GM12873 (cell line): ENCODE results near the gene GRAMD1A.

Source experiments
- TF ChIP-seq, protein P1 (sequence below): IDR thresholded peaks from 2 replicates; pipeline ENCODE4 v1.5.1; 2012; ENCODE audit warnings: low read depth, mild to moderate bottlenecking, moderate library complexity, low read length, control low read depth; ENCODE audit not compliant: insufficient read depth; ENCODE audit errors: missing control alignments

Gene GRAMD1A

DNA sequence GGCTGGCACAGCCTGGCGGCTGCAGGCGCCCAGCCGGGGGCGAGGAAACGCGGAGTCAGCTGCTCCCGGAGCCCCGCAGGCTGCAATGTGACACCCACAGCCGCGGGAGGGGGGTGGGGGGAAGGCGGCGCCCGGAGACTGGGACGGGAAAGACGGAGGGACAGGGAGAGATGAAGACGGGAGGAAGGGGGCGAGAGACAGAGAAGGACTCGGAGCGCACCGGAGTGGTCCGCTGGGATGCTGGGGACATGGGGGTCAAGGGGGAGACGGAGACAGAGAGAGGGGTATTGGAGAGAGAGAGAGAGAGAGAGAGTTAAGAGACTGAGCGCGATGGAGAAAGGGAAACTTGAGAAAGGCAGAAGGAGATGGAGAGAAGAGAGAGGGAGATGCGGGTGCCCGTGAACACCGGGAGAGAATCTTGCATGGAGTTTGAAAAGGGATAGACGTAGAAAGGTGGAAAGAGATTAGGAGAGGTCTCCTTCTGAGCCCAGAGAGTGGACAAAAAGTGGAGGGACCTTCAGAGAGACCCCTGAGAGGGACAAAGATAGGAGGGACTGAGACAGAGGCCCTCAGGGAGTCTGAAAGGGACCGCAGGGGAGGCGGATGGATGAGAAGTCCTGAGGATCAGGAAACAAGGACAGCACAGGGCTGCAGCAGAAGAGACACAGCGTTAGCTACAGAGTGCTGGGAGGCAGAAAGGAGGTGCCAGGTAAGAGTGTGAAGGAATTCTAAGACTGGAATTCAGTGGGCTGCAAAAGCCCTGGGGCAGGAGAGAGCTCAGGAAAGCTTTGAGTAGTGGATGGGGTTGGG, 31.2 kb downstream of the GRAMD1A start:
- TF ChIP-seq, protein P1, sequence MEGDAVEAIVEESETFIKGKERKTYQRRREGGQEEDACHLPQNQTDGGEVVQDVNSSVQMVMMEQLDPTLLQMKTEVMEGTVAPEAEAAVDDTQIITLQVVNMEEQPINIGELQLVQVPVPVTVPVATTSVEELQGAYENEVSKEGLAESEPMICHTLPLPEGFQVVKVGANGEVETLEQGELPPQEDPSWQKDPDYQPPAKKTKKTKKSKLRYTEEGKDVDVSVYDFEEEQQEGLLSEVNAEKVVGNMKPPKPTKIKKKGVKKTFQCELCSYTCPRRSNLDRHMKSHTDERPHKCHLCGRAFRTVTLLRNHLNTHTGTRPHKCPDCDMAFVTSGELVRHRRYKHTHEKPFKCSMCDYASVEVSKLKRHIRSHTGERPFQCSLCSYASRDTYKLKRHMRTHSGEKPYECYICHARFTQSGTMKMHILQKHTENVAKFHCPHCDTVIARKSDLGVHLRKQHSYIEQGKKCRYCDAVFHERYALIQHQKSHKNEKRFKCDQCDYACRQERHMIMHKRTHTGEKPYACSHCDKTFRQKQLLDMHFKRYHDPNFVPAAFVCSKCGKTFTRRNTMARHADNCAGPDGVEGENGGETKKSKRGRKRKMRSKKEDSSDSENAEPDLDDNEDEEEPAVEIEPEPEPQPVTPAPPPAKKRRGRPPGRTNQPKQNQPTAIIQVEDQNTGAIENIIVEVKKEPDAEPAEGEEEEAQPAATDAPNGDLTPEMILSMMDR, result no peak

DNA sequence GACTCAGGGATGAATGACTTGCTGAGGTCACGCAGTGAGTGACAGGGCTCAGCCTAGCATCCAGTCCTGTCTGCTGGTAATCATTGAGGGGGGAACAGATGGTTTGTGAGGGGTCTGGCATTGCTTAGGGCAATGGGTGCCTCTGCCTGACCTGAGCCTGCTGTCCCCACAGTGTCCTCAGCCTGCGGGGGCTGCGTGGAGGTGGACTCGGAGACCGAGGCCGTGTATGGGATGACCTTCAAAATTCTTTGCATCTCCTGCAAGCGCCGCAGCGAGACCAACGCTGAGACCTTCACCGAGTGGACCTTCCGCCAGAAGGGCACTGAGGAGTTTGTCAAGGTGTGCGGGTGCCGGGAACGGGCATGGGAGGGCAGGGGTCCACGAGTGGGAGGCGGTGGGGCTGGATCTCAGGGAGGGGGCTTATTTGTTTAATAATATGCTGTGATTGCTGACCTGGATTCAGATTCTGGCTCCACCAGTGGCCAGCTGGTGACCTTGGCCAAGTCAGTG, 32.3 kb downstream of the GRAMD1A start:
- TF ChIP-seq, protein P1, result no peak

DNA sequence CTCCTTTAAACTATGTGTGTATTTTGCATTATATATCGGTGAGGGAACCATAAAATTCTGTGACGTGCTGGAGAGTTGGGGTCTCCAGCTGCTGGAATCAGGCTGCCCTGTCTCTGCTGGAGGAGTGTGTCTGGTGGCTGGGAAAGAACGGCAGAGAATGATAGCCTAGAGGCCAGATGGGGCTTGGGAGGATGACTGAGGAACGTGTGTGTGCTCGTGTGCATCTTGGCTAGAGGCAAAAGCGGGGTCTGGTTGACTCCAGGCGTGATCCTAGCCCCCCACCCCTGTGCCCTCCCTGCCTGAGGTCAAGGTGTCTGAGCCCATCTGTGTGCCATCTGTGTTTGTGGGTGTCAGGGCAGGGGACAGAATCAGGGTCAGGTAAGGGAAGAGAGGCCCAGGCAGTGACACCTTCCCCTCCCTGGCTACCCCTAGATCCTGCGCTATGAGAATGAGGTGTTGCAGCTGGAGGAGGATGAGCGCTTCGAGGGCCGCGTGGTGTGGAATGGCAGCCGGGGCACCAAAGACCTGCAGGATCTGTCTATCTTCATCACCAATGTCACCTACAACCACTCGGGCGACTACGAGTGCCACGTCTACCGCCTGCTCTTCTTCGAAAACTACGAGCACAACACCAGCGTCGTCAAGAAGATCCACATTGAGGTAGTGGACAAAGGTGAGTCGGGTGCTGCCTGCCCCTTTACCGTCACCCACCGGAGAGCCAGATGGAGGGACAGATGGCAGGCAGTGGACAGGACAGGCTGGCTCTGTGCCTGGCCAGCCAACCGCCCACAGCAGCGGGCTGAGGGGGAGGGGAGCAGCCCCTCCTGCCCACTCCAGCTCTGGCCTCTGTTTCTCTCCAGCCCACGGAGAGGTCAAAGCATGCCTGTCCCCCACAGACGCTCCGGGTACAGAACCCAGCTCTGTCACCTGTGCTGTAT, 33.2 kb downstream of the GRAMD1A start:
- TF ChIP-seq, protein P1, result no peak

DNA sequence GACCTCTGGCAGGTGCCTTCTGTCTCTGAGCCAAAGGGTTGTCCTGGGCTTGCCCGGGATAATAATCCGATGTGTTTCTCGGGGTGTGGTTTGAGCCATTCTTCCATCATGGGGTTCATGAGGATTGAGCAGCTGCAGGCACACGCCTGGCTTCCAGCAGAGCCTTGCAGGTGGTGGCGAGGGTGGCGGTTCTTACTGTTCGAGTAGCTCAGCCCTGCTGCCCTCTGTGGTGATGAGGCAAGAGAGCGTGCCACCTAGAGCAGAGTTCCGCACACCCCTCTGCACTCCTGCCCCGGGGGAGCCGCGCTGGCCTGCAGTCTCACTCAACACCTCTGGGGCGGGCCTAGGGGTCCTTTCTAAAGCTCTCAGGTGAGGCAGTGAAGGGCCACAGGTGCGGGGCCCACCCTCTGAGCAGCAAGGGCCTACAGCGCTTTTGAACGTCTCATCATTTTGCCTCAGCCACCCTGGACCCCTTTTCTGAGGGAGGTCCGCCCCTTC, 33.9 kb downstream of the GRAMD1A start:
- TF ChIP-seq, protein P1, result no peak

DNA sequence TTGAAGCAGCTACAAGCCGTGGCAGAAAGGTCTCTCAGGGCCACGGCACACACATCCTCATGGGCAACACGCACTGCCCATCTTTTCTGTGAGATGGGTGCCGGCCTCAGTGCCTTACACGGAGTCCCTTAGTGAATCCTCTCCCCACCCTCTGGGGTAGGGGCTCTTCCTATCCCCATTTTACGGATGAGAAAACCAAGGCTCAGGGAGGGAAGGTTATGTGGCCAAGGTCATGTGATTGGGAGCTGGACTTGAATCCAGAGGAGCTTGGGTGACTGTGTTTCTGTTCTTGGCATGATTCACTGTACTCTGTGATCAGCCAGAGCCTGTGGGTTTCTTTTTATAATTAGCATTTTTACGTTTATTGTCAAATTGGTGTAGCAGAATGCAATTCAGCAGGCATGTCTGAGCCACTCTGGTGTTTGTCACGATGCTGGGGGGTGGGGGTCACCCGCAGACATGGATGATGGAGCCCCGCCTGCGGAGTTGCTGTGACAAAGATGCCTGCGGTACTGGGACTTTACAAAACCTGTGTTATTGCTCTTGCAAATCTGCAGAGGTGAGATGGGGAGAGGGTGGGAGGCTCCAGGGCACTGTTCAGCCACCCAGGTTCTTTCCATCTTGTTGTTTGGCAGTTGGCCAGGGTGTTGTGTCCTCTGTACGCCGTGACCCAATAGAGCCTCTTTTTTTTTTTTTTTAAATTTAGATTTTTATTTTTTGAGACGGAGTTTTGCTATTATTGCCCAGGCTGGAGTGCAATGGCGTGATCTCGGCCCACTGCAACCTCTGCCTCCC, 34.7 kb downstream of the GRAMD1A start:
- TF ChIP-seq, protein P1, result no peak

DNA sequence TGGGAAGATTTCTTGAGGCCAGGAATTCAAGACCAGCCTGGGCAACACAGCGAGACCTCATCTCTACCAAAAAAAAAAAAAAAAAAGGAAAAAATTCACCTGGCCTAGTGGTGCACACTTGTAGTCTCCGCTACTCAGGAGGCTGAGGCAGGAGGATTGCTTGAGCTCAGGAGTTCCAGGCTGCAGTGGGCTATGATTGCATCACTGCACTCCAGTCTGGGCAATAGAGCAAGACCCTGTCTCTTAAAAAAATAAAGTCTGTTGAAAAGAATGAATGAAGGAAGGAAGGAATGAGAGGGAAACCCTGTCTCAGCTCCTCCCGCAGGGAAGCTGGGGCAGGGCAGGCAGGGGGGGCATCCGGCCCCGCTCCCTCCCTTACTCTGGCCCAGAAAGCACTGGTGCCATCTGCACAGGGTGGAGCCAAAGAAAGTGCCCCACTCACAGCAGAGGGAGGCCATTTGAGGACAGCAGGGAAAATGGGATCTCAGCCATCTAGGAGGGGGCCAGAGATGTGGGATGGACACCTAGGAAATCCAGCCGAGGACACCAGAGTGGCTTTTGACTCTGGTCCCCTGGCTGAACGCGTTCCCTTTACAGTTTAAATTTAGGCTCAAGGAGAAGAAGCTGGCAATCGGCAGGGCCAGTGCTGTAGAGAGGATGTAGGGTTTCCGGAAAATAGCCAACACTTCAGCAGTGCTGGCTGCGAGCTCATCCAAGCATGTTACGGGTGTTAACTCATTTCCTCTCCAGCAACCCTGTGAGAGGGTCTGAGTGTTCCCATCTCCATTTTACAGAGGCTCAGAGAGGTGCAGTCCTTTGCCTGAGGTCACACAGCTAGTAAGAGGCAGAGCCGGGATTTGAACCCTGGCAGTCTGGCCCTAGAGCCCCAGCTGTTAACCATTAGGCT, 37.8 kb downstream of the GRAMD1A start:
- TF ChIP-seq, protein P1, result no peak
